Fibroblast of the conjunctiva (primary cell): ENCODE data around the gene FOXG1.

Experiments
- DNase-seq: peaks from one replicate; pipeline ENCODE4 v3.0.0-alpha.2; 2010; ENCODE audit warnings: low read depth

Gene FOXG1

DNA sequence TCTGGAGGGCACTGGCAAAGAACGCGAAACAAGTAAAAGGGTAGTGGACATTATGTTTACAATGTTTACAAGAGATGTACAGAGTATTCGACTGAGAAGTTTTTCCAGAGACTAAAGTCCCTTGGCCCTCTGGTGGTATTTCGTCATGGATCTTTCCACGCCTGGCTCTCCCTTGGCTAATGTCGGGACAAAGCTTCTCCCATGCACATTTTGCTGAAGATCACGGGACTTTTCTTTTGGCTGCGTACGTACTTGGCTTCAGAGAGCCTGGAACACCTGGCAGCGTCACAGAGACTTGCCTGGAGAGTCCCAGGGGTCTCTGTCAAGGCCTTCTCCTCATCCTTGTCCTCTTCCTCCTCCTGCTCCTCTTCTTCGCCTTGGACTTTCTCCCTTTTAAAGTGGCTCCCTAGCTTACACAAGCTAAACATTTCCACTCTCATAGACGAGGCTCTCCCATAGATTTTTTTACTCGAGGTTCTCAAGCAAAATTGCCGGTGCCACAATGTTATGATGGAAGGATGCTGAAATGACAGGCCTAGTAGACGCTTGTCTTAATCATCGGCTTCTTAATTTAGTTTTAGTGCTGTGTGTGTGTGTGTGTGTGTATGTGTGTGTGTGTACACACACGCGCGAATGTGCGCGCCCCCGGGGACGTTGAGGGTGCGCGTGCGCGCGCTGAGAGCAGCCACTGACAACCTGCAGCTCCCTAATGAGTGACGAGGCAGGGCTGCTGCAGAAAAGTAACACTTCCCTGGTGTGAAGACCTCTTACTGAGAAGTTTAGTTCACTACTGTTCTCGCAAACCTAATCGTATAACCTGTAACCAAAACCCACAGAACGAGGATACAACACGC lies 4.9 kb upstream of the FOXG1 start:
- DNase-seq: no peak

DNA sequence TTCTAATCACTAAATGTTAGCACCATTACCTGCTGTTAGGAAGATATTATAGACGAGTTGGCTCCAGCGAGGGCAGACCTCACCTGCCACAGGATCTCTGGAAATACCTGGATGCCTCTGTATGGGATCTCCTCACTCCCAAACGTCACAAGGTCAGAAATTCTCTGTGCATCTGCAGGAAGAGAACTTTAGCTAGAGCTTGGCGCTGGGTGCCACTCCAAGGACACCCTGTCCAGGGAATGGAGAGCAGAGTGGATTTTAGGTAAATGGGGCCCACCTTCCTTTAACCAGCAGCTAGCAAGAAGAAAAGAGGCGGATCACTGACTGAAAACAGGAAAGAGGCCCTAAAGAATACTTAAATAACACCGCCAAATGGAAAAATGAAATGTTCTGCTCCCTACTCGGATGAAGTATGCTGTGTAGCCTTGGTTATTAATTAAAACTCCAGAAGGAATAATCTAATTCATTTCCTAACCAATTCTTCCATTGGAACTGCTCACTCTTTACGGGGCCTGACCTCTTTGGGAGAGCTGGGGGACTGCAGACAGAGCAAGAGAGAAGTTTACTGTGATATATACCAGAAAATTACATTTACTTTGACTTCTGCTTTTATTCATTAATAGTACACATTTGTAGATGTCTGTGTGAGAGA lies 4.2 kb upstream of the FOXG1 start:
- no peak for DNase-seq

DNA sequence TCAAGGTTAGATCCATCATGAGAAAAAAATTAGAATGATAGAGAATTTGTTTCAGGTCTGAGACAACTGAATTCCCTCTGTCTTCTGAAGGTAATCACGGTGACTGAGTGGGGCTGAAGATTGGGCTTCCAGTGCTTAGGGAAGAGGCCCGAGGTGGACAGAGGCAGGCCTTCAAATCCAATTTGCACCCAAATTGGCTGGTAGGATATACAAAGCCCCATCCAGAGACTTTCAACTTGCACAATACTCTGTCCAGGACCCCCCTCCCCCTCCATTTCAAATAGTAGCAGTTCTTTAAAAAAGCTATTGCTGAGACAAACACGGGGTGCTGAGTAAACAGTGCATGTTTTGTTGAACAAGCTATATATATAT lies 3.6 kb upstream of the FOXG1 start:
- no peak for DNase-seq

DNA sequence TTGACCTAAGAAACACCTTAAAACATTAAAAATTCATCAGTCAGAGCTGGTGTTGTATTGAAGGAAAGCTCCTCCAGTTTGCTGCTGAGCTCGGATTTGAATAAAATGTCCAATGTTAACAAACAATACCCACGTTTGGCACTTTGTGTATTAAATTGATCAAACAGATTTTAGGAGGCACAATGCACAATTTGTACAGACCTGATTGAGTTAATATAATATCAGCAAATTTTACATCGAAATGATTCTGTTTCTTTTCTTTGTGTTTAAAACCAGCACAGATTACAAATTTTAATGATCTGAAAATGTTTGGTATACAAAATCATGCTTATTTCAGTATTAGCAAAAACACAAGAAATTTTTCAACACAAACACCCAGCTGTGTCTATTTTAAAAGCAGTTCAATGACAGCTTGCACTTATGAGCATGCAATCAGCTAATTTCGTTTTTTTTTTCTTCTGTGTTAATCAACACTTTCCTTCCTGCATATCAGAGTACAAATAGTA lies 2.8 kb upstream of the FOXG1 start:
- DNase-seq: no peak

DNA sequence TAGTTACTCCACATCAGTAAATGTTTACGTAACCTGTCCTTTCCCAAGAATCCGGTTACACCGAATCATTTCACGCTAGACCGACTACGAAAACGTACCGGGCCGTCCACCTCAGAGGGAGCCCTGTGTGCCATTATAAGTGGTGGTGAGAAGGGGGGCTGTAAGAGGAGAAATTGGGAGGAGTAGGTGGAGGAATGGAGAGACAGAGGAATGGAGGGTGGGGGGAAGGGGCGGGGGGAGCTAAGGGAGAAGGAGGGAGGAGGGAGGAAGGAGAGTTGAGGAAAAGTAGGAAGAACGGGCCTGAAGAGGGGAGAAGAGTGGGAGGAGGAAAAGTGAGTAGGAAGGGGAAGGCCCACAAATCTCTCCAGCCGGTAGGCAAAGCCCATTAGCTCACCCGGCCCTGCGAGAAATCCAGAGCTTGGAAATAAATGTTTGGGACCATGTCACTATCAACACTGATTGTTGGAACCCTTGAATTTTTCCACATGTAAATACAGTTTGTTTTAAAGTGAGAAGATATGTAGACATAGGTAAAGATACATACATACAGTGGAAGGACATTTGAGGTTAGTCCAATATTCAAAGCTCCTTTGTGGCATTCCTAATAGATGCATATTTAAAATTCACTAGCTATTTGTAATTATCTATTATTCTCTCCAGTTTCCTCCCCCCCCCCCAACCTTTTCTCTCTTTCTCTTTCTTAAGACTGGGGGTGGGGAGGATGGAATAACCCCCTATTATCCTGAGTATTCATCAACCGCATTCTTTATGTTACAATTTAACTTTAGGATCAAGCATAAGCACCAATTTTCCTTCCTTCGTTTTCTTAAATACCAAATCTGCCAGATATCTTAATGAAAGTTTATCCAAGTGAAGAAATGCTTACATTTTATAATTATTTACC lies 2.1 kb upstream of the FOXG1 start:
- DNase-seq: no peak

DNA sequence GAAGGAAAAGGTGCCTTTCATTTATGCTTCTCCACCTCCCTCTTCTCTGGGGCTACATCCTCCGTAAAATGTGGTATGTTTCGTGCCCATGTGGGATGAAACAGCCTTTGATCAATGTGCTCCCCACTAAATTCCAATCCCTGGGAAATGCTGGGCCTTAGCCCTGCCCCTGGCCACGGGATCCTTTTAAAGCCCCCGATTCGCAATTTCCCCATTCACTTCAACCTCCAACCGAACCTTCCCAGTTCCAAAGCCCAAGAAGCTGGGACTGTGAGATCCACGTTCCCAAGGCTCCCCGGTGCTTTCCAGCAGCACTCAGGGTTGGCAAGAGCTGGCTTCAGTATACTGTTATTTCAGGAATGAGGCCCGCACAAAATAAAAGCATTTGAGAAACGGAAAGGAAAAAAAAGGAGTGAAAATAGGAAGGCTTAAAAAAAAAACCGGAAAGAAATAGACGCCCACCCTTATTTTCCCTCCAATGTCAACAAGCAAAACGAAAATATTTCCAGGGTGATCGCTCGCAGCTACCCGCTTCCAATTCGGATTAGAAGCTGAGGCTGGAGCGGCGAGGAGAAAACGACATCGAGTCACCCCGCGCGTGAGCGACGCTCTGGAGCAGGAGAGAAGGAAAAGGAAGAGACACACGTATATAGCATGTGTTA lies 1.3 kb upstream of the FOXG1 start:
- DNase-seq: no peak

DNA sequence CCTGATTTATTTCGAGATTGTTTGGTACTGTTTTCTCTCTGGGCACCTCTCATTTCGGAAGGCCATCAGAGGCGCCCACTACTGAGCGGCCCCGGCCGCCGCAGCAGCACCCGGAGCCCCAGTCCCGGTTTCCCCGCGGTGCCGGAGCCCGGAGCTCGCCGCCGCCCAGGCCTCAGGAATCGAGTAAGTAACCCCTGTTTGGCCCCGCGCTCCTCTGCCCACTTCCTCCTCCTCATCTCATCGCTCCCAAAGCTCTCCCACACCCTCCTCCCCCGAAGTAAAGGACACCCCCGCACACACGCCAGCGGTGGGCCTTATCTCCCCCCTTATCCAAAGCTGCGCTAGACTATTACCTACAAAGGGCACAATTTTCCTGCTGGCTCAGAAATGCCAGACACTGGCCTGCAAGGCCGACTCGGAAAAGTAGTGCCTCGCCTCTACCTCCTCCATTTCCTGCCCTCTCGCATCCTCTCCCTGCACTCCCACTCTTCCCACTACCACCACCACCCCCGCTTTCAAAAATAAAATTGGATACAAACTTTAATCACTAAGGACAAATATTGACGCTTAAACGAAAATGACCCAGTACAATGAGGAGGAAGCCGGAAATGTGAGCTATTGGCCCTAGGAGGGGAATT lies 637 bp upstream of the FOXG1 start:
- no peak for DNase-seq

DNA sequence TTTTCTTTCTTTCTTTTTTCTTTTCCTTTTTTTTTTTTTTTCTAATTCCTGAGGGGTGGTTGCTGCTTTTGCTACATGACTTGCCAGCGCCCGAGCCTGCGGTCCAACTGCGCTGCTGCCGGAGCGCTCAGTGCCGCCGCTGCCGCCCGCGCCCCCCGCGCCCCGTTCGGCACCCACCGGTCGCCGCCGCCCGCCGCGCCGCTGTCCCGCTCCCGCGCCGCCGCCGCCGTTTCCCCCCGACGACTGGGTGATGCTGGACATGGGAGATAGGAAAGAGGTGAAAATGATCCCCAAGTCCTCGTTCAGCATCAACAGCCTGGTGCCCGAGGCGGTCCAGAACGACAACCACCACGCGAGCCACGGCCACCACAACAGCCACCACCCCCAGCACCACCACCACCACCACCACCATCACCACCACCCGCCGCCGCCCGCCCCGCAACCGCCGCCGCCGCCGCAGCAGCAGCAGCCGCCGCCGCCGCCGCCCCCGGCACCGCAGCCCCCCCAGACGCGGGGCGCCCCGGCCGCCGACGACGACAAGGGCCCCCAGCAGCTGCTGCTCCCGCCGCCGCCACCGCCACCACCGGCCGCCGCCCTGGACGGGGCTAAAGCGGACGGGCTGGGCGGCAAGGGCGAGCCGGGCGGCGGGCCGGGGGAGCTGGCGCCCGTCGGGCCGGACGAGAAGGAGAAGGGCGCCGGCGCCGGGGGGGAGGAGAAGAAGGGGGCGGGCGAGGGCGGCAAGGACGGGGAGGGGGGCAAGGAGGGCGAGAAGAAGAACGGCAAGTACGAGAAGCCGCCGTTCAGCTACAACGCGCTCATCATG lies 654 bp downstream of the FOXG1 start:
- DNase-seq: no peak

DNA sequence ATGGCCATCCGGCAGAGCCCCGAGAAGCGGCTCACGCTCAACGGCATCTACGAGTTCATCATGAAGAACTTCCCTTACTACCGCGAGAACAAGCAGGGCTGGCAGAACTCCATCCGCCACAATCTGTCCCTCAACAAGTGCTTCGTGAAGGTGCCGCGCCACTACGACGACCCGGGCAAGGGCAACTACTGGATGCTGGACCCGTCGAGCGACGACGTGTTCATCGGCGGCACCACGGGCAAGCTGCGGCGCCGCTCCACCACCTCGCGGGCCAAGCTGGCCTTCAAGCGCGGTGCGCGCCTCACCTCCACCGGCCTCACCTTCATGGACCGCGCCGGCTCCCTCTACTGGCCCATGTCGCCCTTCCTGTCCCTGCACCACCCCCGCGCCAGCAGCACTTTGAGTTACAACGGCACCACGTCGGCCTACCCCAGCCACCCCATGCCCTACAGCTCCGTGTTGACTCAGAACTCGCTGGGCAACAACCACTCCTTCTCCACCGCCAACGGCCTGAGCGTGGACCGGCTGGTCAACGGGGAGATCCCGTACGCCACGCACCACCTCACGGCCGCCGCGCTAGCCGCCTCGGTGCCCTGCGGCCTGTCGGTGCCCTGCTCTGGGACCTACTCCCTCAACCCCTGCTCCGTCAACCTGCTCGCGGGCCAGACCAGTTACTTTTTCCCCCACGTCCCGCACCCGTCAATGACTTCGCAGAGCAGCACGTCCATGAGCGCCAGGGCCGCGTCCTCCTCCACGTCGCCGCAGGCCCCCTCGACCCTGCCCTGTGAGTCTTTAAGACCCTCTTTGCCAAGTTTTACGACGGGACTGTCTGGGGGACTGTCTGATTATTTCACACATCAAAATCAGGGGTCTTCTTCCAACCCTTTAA lies 1.5 kb downstream of the FOXG1 start:
- DNase-seq: no peak

DNA sequence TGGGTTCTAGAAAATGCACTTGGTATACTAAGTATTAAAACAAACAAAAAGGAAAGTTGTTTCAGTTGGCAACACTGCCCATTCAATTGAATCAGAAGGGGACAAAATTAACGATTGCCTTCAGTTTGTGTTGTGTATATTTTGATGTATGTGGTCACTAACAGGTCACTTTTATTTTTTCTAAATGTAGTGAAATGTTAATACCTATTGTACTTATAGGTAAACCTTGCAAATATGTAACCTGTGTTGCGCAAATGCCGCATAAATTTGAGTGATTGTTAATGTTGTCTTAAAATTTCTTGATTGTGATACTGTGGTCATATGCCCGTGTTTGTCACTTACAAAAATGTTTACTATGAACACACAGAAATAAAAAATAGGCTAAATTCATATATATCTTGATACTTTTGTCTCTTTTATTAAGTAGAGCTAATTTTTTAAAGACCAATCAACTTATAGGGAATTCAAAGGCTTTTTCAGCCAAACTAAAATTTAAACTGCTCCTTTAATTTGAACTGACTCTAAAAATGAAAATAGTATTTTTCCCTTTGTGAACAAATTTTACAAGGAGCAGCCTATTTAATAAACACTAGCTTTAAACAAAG lies 2.8 kb downstream of the FOXG1 start:
- DNase-seq: no peak

DNA sequence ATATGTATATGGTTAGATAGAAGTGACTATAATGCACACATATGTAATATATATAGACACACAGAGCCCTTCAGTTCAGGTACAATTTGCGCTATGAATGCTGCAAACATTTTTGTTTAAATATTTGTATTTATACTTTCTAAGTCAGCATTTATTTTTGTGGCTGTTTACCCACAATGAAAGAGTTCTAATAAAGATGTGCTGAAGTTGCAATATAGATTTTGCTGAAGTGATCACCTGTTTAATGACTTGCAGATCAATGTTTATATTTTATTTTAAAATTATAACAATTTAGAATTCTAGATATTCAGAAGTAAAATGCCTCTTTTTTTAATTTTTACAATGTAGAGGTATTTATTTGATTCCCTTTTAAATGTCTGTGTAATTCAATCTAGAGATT lies 3.5 kb downstream of the FOXG1 start:
- no peak for DNase-seq

DNA sequence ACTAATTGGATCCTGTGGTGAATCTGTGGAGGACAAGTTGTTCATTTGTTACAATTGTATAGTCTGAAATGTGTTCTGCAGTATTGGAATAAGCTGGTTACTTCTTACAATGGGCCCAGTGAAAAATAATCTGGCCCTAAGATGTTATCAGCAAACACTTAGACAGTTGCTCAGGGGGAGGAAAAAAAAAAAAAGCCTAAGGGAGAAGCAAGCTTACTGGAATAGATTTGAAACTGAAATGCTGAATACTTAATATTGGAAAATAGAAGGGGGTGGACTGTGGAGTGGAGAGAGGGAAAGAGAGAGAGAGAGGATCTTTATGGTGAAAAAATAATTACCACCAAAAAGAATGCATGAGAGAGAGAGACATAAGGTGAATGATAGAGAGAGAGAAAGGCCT lies 4.0 kb downstream of the FOXG1 start:
- no peak for DNase-seq

DNA sequence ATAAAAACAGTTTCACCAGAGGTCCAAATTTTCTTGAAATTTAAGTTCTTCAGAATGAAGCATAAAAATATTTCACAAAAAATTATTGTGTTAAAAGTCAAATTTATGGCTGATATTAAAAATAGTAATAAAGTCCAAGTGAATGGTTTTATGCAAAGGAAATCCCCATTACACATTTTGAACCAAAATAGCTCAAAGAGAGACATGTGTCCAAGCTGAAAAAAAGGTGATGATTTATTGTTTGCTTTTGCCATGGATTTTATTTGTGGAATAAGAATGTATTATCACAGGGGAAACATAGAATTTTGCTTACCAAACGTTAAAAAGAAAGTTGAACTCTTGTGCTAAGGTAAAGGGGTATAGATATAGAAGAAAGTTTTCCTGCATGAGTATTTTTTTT lies 4.6 kb downstream of the FOXG1 start:
- DNase-seq: no peak

DNA sequence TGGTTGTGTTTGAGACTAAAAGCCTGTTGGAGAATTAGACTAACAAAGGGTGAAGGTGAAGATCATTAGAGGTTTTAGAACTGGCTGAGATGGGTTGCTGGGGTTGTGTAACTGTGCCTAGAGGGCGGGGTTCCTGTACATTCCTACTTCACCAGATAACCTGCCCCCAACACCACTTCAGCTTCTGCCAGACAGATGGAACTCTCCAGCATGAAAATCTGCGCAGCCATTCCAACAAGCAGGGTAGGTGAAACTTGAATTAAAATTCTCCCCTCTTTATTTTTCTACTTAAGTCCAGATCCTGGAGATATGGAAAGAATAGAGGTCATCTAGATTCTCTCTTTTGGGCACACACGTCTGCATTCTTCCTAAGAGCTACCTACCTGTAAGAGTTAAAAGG lies 6.0 kb downstream of the FOXG1 start:
- DNase-seq: no peak

DNA sequence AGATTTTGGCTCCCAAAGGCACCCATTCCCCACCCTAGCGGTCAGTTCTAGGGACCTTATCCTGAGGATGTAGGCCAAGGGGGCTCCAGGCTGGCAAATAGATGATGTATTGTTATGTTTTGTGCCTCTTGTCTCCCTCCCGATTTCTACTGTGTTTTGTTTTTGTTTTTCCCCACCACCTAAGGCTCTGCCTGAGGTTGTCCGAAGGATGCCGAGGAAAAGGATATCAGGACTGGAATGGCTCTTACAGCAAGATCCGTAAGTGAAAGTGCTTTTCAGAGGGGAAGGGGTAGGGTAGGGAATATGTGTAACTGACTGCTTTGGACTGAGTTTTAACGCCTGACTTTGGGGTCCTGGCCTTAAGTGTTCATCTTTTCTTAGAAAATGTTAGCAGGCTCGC lies 6.6 kb downstream of the FOXG1 start:
- no peak for DNase-seq

DNA sequence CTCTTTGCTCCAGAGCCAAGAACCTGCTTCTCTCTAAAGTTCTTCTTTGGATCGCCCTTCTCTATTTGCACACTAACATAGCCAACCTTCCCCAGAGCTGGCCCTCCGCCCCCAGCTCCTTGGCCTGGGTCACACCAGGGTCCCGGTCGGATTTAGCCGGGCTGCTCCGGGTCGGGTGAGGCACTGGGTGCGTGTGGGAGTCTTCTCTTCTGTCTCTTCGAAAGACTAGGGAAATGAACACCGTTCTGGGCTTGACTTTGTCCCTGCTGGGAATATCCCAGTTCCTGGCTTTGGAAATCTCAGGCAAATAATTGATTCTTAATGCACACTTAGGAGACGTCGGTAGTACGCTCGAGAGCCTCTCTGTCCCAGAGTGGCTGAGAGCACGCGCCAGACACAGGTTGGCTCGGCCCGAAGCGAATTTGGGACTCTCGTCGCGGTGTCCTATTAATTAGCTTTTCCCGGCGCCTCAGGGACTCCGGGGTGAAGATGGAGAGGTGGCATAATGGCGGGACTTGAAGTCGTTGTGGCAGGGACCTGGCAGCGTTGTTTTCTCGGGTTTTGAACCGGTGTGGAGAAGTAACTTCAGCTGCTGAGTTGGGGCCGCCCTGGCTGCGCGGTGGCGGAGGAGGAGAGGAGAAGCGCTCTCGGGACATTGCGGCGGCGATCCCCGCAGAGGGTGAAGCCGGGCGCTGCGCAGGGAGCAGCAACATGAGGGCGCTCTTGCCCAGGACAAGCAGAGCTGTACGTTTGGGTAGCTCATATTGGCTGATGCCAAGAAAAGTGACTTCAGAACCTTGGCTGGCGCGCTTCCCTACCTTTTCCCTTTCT lies 7.5 kb downstream of the FOXG1 start:
- peak; percentile 22 for DNase-seq

DNA sequence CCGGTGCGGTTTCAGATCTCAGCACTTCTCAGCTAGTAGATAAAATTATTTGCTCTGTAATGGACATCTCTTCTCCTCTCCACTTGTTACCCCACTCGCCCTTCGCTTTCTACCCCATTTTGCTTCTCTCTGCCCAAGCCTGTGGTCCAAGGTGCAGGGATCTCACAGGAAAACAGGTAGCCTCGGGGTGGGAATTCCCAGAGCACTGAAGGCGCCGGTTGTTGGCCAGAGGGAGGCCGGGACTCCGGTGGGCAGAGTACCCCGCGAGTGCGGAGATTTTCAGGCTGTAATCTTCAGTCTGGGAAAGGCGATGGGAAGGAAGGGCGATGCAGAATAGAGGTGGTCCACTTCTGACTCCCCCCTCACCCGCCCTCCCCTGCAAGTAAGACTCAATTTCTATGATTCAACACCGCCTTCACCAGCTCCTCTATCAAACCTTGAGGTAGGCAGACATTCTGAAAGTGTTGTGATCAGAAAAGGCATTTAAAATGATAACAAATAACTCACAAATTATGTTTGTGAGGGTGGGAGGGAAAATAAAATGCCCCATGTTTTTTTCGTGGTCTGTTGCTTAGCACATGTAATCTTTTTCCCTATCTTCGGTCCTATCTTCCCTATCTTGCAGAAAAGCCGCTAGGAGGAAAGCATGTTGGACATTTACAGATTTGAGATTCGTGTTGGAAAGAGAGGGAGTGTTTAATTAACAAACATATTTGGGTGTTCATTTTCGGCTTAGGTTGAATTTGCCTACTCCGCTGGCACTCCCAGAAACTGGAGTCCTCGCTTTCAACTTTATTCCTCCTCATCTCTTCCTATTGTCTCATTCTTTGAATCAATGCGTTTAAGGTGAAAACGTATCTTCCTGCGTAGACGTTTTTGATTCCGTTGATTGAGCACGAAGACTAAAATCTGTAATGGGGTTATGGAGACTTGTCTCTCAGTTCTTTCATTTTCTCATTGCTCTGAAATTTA lies 8.5 kb downstream of the FOXG1 start:
- DNase-seq: no peak
